Right ventricle myocardium superior (tissue), 1 donor: ENCODE data around the gene LTB4R. TPM values are rescaled to one million over a fixed set of nuclear protein-coding genes. Genes with fewer than 3 reads are reported as not detected.

Source experiments
- ATAC-seq: fragments of 200-7000 bp; cut with Tn5 transposase; one replicate; pipeline ENCODE4 v1.9.1; 2020; ENCODE audit warnings: mild to moderate bottlenecking; ENCODE audit not compliant: poor library complexity
- DNase-seq: peaks from one replicate; pipeline ENCODE4 v3.0.0-alpha.2; 2020
- intact Hi-C: fragments of 100-400 bp; cut with DNase I; formaldehyde crosslinking; loops from one replicate; pipeline ENCODE4 v1.11.2; 2022
- long read RNA-seq: library from polyadenylated mRNA; unstranded; transcript quantifications from one replicate; pipeline ENCODE4 v2.0.0, GENCODE V29; 2021
- total RNA-seq: library from RNA; stranded (reverse); fragmentation: NEBNext Ultra II Directional; extraction: Animal tissue kit (Norgen Biotek cat#: 25700); gene quantifications from one replicate; pipeline ENCODE4 v1.2.1, GENCODE V29; 2021
- donor health status: DM: no; HTN: yes; CAD: no; lungs with severe emphysema.

LTB4R gene, protein sequence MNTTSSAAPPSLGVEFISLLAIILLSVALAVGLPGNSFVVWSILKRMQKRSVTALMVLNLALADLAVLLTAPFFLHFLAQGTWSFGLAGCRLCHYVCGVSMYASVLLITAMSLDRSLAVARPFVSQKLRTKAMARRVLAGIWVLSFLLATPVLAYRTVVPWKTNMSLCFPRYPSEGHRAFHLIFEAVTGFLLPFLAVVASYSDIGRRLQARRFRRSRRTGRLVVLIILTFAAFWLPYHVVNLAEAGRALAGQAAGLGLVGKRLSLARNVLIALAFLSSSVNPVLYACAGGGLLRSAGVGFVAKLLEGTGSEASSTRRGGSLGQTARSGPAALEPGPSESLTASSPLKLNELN
- total RNA-seq, result 1.8 TPM
- long read RNA-seq, full-length matches to known transcripts, result 5 of 5 reads
- long read RNA-seq, partial matches to known transcripts, result 0 of 5 reads
- long read RNA-seq, other reads (novel, unspliced or antisense), result 0 of 5 reads

GRCh38 chr14:24310646-24311604 is at the start of gene LTB4R:
Gene LTB4R, plus strand, starts transcription at chr14:24311502. Its CDS starts 4,150 bp downstream, at chr14:24315652.
- peak; percentile 89 for ATAC-seq
- DNase-seq, result peak; percentile 86
- intact Hi-C loops, result no loop called here

DNA sequence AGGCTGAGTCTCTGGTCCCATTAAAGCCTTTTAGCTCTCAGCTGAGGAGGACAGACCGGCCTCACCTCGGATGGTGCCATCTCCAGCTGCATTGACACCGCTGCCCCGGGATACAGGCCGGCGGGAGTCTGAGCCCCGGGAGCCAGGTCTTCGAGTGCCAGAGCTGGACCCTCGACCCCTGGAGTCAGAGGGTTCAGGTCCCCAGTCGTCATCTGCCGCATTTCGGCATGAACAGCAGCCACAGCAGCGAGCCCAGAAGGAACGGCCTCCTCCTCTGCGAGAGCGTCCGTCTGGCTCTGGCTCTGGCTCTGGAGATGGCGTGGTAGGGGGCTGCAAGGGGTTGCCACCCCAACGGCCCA is 49.4 kb upstream of the LTB4R start:
- DNase-seq (no peak), ATAC-seq (no peak)
- intact Hi-C loops, result no loop called here

- ATAC-seq (no peak), DNase-seq (no peak)
- intact Hi-C loops, result no loop called here
These were observed 48.2 kb upstream of the LTB4R start, which contains the start of gene TGM1 for GRCh38 chr14:24262821-24263733. Gene TGM1, minus strand, starts transcription at chr14:24263177. Its CDS starts 825 bp downstream, at chr14:24262352.

- intact Hi-C loops, result no loop called here
- DNase-seq (no peak), ATAC-seq (no peak)
These were observed 47.5 kb upstream of the LTB4R start for GRCh38 chr14:24263848-24264247.

GRCh38 chr14:24264298-24264697 is 47.0 kb upstream of the LTB4R start:
- intact Hi-C loops, result no loop called here
- no peak for DNase-seq
- no peak for ATAC-seq

- no peak for DNase-seq
- intact Hi-C loops, result no loop called here
- ATAC-seq, result no peak
These were observed 44.7 kb upstream of the LTB4R start for GRCh38 chr14:24266344-24267244.

DNA sequence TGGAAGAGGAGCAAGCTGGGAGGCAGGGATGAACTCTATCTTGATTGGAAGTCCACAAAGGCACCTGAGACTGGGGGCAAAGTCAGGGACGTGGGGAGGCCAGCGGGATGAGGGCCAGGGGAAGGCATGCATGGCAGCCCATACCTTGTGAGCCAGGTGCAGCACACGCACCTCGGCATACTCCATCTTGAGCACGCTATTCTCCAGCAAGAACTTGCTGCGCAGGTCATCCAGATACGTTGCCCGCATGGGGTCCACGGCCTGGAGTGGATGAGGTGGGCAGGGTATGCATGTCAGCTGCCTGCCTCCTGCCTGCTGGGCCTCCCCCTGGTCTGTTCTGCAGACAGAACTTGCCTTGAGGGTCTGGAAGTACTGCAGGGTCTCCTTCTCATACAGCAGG is 43.8 kb upstream of the LTB4R start:
- intact Hi-C loops, result no loop called here
- DNase-seq, result no peak
- no peak for ATAC-seq

- intact Hi-C loops, result no loop called here
- no peak for ATAC-seq
- DNase-seq, result no peak
These were observed 43.1 kb upstream of the LTB4R start for GRCh38 chr14:24268225-24268624.

DNA sequence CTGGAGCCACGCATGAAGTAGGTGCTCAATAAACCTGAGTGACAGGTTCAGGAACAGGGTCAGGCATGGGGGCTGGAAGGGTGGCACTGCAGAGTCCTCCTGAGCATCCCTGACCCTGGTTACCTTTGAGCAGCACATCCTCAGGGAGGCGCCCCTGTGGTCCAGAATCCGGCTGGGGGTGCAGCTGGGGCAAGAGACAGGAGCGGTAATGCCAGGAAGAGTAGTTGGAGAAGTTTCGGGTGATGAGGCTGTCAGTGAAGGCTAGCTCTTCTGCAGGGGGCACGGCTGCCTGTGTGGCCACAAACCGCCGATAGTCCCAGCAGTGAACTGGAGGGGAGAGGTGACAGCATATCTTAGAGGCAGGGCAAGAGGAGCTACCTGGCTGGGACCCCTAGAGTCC is 41.9 kb upstream of the LTB4R start:
- ATAC-seq (no peak), DNase-seq (no peak)
- intact Hi-C loops, result no loop called here

DNA sequence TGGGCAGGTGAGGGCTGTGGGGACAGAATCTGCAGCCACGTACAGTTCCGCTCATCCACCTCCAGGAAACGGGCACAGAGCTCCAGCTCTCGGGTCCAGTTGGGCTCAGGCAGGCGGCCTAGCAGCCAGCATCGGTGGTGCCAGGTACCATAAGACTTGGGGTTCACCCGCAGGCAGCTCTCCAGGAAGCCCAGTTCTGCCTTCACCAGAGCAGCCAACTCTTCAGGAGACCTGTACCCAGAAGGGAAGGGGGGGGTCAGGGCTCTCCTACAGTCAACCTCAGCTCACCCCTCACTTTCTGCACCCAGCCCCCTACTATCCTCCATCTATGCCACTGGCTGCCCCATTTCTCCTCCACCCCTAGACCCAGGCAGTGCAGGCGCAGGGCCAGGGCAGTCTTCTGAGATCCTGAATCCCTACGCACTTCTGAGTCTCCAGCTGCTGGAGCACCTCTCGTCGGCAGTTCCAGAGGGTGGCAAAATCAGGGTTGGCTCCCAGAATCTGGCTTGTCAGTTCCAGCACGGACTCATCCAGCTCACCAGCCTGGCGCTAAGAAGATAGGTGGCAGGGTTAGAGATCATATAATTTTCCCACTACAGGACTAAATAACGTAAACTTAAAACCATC is 41.3 kb upstream of the LTB4R start:
- DNase-seq, result no peak
- intact Hi-C loops, result no loop called here

GRCh38 chr14:24270537-24271133 is 40.7 kb upstream of the LTB4R start:
- no peak for DNase-seq
- intact Hi-C loops, result no loop called here
- peak; percentile 14 for ATAC-seq

More for the DNA sequence above, 41.3 kb upstream of the LTB4R start:
- no peak for ATAC-seq

GRCh38 chr14:24271134-24271833 is 40.0 kb upstream of the LTB4R start, which contains the start of gene RABGGTA:
Gene RABGGTA, minus strand, starts transcription at chr14:24271597. Its CDS starts 482 bp downstream, at chr14:24271115.
- DNase-seq, result peak; percentile 93
- ATAC-seq, result peak; percentile 97
- intact Hi-C loops, result no loop called here

DNA sequence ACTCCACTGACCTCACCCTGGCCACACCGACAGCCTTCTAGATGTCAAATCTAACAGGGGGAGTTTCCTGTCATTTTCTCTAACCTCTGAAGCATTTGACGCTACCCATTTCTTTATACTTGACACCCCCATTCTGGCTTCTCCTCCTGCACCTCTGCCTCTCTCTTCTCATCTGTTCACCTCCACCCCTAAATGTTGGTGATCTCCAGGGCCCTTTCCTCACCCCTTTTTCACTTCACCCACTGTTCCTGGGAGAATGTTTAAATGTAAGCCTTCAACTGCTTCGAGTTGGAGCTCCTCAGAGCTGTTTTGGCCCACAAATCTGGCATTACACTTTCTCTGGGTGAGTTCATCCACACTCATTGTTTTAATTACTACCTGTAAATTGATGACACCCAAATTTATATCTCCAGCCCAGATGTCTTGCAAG is 39.5 kb upstream of the LTB4R start:
- DNase-seq (no peak), ATAC-seq (no peak)
- intact Hi-C loops, result no loop called here

DNA sequence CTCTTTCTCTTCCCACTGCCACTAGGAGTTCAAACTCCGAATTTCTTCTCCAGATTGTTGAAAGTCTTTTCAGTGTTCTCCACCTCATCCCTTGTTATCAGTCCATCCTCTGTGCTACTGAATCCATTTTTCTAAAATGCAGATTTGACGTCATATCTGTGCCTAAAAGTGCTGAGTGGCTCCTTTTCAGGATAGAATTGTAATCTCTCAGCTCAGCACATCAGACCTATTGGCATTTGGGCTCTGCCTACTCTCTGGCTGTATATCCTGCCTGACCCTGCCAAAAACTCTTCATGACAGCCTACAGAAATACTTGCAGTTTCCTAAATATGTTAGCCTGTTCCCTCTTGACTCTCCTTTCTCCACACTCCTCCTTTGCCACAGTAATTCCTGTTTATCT is 38.8 kb upstream of the LTB4R start:
- ATAC-seq (no peak), DNase-seq (no peak)
- intact Hi-C loops, result no loop called here

- ATAC-seq (no peak), DNase-seq (no peak)
- intact Hi-C loops, result no loop called here
These were observed 37.8 kb upstream of the LTB4R start for GRCh38 chr14:24273422-24273998.

DNA sequence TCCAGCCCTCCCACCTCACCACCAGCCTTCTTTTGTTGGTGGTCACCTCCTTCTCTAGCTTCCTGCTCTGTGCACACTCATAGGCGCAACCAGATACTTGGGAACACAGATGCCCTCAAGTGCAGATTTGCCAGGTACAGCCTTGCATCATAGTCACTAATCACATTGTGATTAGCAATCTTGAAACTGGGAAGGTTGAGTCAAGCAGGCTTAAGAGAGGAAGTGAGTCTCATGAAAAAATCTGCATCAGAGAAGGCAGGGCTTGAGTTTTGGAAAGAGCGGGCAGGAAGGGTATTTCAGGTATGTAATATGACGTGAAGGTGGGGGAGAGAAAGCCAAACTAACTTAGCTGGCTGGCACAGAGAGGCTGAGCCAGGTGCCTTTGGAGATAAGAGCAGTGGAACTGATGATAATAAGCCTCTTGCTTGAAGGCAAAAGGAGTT is 37.2 kb upstream of the LTB4R start:
- ATAC-seq (no peak), DNase-seq (no peak)
- intact Hi-C loops, result no loop called here
